Stimulated activated CD4-positive, alpha-beta T cell treated with anti-CD3 and anti-CD28 coated beads, Interleukin-12 subunit alpha, Interleukin-12 subunit beta, amount 100 ng/mL, for 48 hours (primary cell): ENCODE measurements around the gene ATRNL1.
"Not testable (repeated sequence)": the region's sequence is repeated elsewhere in the genome, so short reads cannot be mapped to it uniquely, and the experiment has no call there.

Experiments used
- DNase-seq, 3 donors: peaks; one replicate each; pipeline ENCODE4 v3.0.0-alpha.2; 2020; ENCODE audit warnings: low read depth in 2 of 3, low spot score in 1 of 3

The ATRNL1 gene

GRCh38 chr10:115173915-115174443, 80.8 kb downstream of the ATRNL1 start:
- no peak for DNase-seq

GRCh38 chr10:115207276-115207675, 114.1 kb downstream of the ATRNL1 start:
- DNase-seq: not testable (repeated sequence)

- DNase-seq: no peak
Observed at GRCh38 chr10:115209133-115209532, 116.0 kb downstream of the ATRNL1 start.

- no peak for DNase-seq
Observed at GRCh38 chr10:115214829-115215228, 121.7 kb downstream of the ATRNL1 start.

- no peak for DNase-seq
Observed at GRCh38 chr10:115219203-115219602, 126.0 kb downstream of the ATRNL1 start.

GRCh38 chr10:115222039-115222438, 128.9 kb downstream of the ATRNL1 start:
- no peak for DNase-seq

GRCh38 chr10:115239761-115240160, 146.6 kb downstream of the ATRNL1 start:
- DNase-seq: no peak

GRCh38 chr10:115250784-115251183, 157.6 kb downstream of the ATRNL1 start:
- DNase-seq: no peak

GRCh38 chr10:115253765-115254164, 160.6 kb downstream of the ATRNL1 start:
- not testable (repeated sequence) for DNase-seq

GRCh38 chr10:115272482-115272881, 179.3 kb downstream of the ATRNL1 start:
- DNase-seq: no peak

GRCh38 chr10:115278294-115278693, 185.1 kb downstream of the ATRNL1 start:
- DNase-seq: no peak

- no peak for DNase-seq
Observed at GRCh38 chr10:115295213-115295805, 202.1 kb downstream of the ATRNL1 start.

GRCh38 chr10:115300080-115300479, 206.9 kb downstream of the ATRNL1 start:
- DNase-seq: no peak

- not testable (repeated sequence) for DNase-seq
Observed at GRCh38 chr10:115319669-115320068, 226.5 kb downstream of the ATRNL1 start.

GRCh38 chr10:115321360-115321759, 228.2 kb downstream of the ATRNL1 start:
- DNase-seq: no peak

- DNase-seq: no peak
Observed at GRCh38 chr10:115328331-115328730, 235.2 kb downstream of the ATRNL1 start.

GRCh38 chr10:115335366-115335765, 242.2 kb downstream of the ATRNL1 start:
- no peak for DNase-seq

- peak in 2 of 3 donors; percentile 4 to 7 for DNase-seq
Observed at GRCh38 chr10:115355162-115355760, 262.1 kb downstream of the ATRNL1 start.

- not testable (repeated sequence) for DNase-seq
Observed at GRCh38 chr10:115367920-115368319, 274.8 kb downstream of the ATRNL1 start.

- DNase-seq: no peak
Observed at GRCh38 chr10:115379064-115379463, 285.9 kb downstream of the ATRNL1 start.

- no peak for DNase-seq
Observed at GRCh38 chr10:115384665-115385064, 291.5 kb downstream of the ATRNL1 start.

- DNase-seq: no peak
Observed at GRCh38 chr10:115390607-115391006, 297.4 kb downstream of the ATRNL1 start.

GRCh38 chr10:115398026-115398425, 304.9 kb downstream of the ATRNL1 start:
- no peak for DNase-seq
